Measurements from ENCODE around the gene ARHGEF4. TPM values are rescaled to one million over a fixed set of nuclear protein-coding genes. Genes with fewer than 3 reads are reported as not detected.

ARHGEF4 gene
- total RNA-seq, 1 experiment from 2014 or later, result 12.6 TPM

DNA sequence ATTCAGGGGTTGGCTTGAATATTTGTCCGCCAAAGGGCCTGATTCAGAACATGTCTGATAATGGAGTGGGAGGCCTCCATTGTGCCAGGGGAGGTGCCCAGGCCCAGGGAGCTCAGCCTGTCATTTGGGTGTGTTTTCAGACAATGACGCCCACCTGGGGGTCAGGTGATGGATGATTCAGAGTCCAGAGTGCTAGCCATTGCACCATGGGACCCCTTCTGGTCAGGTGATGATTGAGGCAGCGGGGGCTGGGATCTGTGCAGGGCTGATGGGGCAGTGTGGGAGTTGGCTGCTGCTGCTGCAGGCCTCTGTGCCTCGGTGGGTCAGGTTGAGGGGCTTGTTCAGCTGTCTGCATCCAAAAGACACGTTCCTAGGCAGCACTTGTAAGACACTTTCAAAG lies 8.3 kb upstream of the ARHGEF4 start:
- no peak overlapping the region for H2AFZ ChIP-seq (ENCODE audit: low read length)
- H3K9ac ChIP-seq (ENCODE audit: extremely low read depth, insufficient read length, low read length), result no peak overlapping the region
- no peak overlapping the region for H4K8ac ChIP-seq (replicated peaks; ENCODE audit: insufficient read length, low read depth, low read length)
- TF ChIP-seq, protein P1, sequence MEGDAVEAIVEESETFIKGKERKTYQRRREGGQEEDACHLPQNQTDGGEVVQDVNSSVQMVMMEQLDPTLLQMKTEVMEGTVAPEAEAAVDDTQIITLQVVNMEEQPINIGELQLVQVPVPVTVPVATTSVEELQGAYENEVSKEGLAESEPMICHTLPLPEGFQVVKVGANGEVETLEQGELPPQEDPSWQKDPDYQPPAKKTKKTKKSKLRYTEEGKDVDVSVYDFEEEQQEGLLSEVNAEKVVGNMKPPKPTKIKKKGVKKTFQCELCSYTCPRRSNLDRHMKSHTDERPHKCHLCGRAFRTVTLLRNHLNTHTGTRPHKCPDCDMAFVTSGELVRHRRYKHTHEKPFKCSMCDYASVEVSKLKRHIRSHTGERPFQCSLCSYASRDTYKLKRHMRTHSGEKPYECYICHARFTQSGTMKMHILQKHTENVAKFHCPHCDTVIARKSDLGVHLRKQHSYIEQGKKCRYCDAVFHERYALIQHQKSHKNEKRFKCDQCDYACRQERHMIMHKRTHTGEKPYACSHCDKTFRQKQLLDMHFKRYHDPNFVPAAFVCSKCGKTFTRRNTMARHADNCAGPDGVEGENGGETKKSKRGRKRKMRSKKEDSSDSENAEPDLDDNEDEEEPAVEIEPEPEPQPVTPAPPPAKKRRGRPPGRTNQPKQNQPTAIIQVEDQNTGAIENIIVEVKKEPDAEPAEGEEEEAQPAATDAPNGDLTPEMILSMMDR (conservative IDR thresholded peaks at IDR 0.05), result no peak
- H2BK15ac ChIP-seq (ENCODE audit: low read depth, low read length), result no peak overlapping the region
- no peaks in the 10 kb centered on the region for H3K27me3 ChIP-seq (ENCODE audit: insufficient read depth, low read length)
- no peaks in the 10 kb centered on the region for H3K79me1 ChIP-seq (ENCODE audit: insufficient read depth, low read depth, low read length, poor library complexity, severe bottlenecking)
- Mint-ChIP-seq H3K27ac (no peak overlapping the region), H3K4me3 (no peak overlapping the region), H3K27me3 (ENCODE audit: low read depth) (peaks cover 7% of the 10 kb centered on the region), H3K9me3 (no peaks in the 10 kb centered on the region; a peak in 1 of 5 replicates), H3K4me1 (peaks cover 33 to 48% of the 10 kb centered on the region in 2 experiments), H3K36me3 (ENCODE audit: insufficient read depth in 1 of 3, low read depth in 3 of 3) (no peaks in the 10 kb centered on the region)
- H2BK120ac ChIP-seq (ENCODE audit: low read depth, low read length, poor library complexity, severe bottlenecking), result no peak overlapping the region
- H3K18ac ChIP-seq (ENCODE audit: insufficient read length, low read depth, low read length), result no peak overlapping the region
- no peaks in the 10 kb centered on the region for H3K23me2 ChIP-seq (ENCODE audit: insufficient read length, low read depth, low read length, poor library complexity, severe bottlenecking)
- no peak overlapping the region for H3K4me2 ChIP-seq (ENCODE audit: insufficient read depth, insufficient read length, low read length)
- H2BK12ac ChIP-seq (ENCODE audit: insufficient read length, low read depth, low read length), result no peak overlapping the region
- H4K20me1 ChIP-seq (ENCODE audit: control insufficient read depth, insufficient read depth, insufficient read length), result no peaks in the 10 kb centered on the region
- H3K27ac ChIP-seq (ENCODE audit: insufficient read length, low read depth, low read length), result no peak overlapping the region
- WGBS (ENCODE audit: extremely low coverage, insufficient read length, low lambda C conversion rate), result no CpG with 5 or more reads among the region's 5 CpGs
- H3K4ac ChIP-seq (ENCODE audit: low read depth, low read length), result no peak overlapping the region
- no peaks in the 10 kb centered on the region; the same call in 1 of the 2 replicates for H3K4me1 ChIP-seq (ENCODE audit: insufficient read depth, low read length)
- H4K91ac ChIP-seq (ENCODE audit: insufficient read length, low read depth, low read length), result no peak overlapping the region
- H3K23ac ChIP-seq (ENCODE audit: insufficient read length, low read depth, low read length), result no peak overlapping the region
- H3T11ph ChIP-seq (ENCODE audit: low read length), result no peak overlapping the region
- no peaks in the 10 kb centered on the region for H3K79me2 ChIP-seq (ENCODE audit: insufficient read depth, low read length)
- H4K5ac ChIP-seq (ENCODE audit: insufficient read length, low read depth, low read length), result no peak overlapping the region
- no peak overlapping the region for H3K56ac ChIP-seq (ENCODE audit: insufficient read length, low read depth, low read length)
- H2BK20ac ChIP-seq (ENCODE audit: low read depth, low read length, poor library complexity, severe bottlenecking), result no peak overlapping the region
- no peak overlapping the region for H2BK5ac ChIP-seq (ENCODE audit: insufficient read length, low read length)
- no peaks in the 10 kb centered on the region for H3K9me3 ChIP-seq (ENCODE audit: control insufficient read depth, low read depth, low read length)
- H2AK5ac ChIP-seq (ENCODE audit: insufficient read length, low read length), result no peak overlapping the region
- no peak for DNase-seq
- no peak overlapping the region for H3K14ac ChIP-seq (ENCODE audit: insufficient read depth, low read length)
